Lower leg skin (tissue), 4 donors: ENCODE measurements around the gene CCNB2. TPM values are rescaled to one million over a fixed set of nuclear protein-coding genes. Genes with fewer than 3 reads are reported as not detected.

Source experiments
- DNase-seq, 2 donors: peaks; one replicate each; pipeline ENCODE4 v3.0.0-alpha.2; 2019; ENCODE audit warnings: low spot score in 2 of 2
- H3K4me3 ChIP-seq: fragments of 200-600 bp; sonication (generic); 2 replicates; pipeline ENCODE4 v1.5.1; 2017; ENCODE audit warnings: mild to moderate bottlenecking, low read depth; ENCODE audit not compliant: poor library complexity, severe bottlenecking
- POLR2A ChIP-seq, 2 donors: fragments of 450-650 bp; IDR thresholded peaks; one replicate each; pipeline ENCODE4 v1.6.1; 2016 to 2017; ENCODE audit warnings: antibody characterized with exemption in 2 of 2, mild to moderate bottlenecking in 1 of 2, moderate library complexity in 1 of 2
- WGBS, 2 donors: methylation state at CpG; one replicate each; pipeline ENCODE4 v1.1.5; 2018; 5-methylcytosine and 5-hydroxymethylcytosine counted together
- intact Hi-C: fragments of 100-400 bp; cut with DNase I; formaldehyde crosslinking; loops from one replicate; pipeline ENCODE4 v1.15.0; 2023; ENCODE audit warnings: low total_unique reads
- total RNA-seq, 4 donors: library from RNA; depleted of rRNA; stranded (reverse); fragments of >200 nt; gene quantifications; one replicate each; pipeline ENCODE4 v1.1.0, GENCODE V29; 2016
- TF ChIP-seq, protein P1 (sequence below), 3 donors: fragments of 450-650 bp; IDR thresholded peaks; one replicate each; pipeline ENCODE4 v1.5.1; 2016; ENCODE audit warnings: antibody characterized with exemption in 3 of 3, mild to moderate bottlenecking in 3 of 3, moderate library complexity in 2 of 3

The CCNB2 gene
- total RNA-seq, 4 donors from 2014 or later, result 3.3 to 7.6 (median 4.5) TPM

GRCh38 chr15:59105854-59106253, 908 bp downstream of the CCNB2 start:
- intact Hi-C loops, result loop anchor here (10.0 kb wide), 1 partner anchor 309 kb away; no protein-coding TSS in a partner anchor
- no peak for DNase-seq
- WGBS, 2 donors, result 22 to 23% methylated on average over 2 of the region's 2 CpGs
- H3K4me3 ChIP-seq, result peak overlapping the region; percentile 63
- TF ChIP-seq, protein P1, sequence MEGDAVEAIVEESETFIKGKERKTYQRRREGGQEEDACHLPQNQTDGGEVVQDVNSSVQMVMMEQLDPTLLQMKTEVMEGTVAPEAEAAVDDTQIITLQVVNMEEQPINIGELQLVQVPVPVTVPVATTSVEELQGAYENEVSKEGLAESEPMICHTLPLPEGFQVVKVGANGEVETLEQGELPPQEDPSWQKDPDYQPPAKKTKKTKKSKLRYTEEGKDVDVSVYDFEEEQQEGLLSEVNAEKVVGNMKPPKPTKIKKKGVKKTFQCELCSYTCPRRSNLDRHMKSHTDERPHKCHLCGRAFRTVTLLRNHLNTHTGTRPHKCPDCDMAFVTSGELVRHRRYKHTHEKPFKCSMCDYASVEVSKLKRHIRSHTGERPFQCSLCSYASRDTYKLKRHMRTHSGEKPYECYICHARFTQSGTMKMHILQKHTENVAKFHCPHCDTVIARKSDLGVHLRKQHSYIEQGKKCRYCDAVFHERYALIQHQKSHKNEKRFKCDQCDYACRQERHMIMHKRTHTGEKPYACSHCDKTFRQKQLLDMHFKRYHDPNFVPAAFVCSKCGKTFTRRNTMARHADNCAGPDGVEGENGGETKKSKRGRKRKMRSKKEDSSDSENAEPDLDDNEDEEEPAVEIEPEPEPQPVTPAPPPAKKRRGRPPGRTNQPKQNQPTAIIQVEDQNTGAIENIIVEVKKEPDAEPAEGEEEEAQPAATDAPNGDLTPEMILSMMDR (IDR thresholded peaks at IDR 0.05), result no peak
- no peak for TF ChIP-seq POLR2A (IDR thresholded peaks at IDR 0.05)

GRCh38 chr15:59111251-59111650, 6.3 kb downstream of the CCNB2 start:
- TF ChIP-seq POLR2A (IDR thresholded peaks at IDR 0.05), result no peak
- TF ChIP-seq, protein P1 (IDR thresholded peaks at IDR 0.05), result no peak
- no peak overlapping the region for H3K4me3 ChIP-seq
- WGBS, 2 donors, result 90 to 92% methylated on average over 4 of the region's 4 CpGs
- no peak for DNase-seq
- intact Hi-C loops, result no loop called here

- TF ChIP-seq POLR2A (IDR thresholded peaks at IDR 0.05), result no peak
- TF ChIP-seq, protein P1 (IDR thresholded peaks at IDR 0.05), result no peak
- intact Hi-C loops, result no loop called here
- 73 to 78% methylated on average over 2 of the region's 2 CpGs for WGBS, 2 donors
- no peak for DNase-seq
- H3K4me3 ChIP-seq, result no peak overlapping the region
These were observed 10.1 kb downstream of the CCNB2 start for GRCh38 chr15:59115047-59115446.

GRCh38 chr15:59116141-59116540, 11.2 kb downstream of the CCNB2 start:
- no peak for DNase-seq
- intact Hi-C loops, result no loop called here
- 97 to 100% methylated on average over 1 of the region's 1 CpG for WGBS, 2 donors
- TF ChIP-seq, protein P1 (IDR thresholded peaks at IDR 0.05), result no peak
- no peak for TF ChIP-seq POLR2A (IDR thresholded peaks at IDR 0.05)
- H3K4me3 ChIP-seq, result no peak overlapping the region

DNA sequence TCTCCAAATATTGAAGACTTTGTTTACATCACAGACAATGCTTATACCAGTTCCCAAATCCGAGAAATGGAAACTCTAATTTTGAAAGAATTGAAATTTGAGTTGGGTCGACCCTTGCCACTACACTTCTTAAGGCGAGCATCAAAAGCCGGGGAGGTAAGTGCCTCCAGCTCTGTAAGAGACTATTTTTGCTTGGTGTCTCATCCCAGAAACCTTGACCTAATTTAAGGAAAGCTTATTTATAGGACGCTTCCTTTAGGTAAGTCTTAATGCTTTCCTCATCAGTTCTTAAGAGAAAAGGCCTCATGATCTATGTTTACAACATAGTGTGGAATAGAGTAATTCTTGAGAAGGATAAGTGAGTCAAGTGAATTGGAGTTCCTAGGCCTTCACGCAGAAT, 11.8 kb downstream of the CCNB2 start:
- no peak for DNase-seq
- intact Hi-C loops, result no loop called here
- TF ChIP-seq, protein P1 (IDR thresholded peaks at IDR 0.05), result no peak
- TF ChIP-seq POLR2A (IDR thresholded peaks at IDR 0.05), result no peak
- no peak overlapping the region for H3K4me3 ChIP-seq
- 99% methylated on average over 6 of the region's 6 CpGs for WGBS, 2 donors

GRCh38 chr15:59119625-59120024, 14.7 kb downstream of the CCNB2 start:
- intact Hi-C loops, result no loop called here
- TF ChIP-seq POLR2A (IDR thresholded peaks at IDR 0.05), result no peak
- TF ChIP-seq, protein P1 (IDR thresholded peaks at IDR 0.05), result no peak
- DNase-seq, result no peak
- no peak overlapping the region for H3K4me3 ChIP-seq
- 92 to 97% methylated on average over 5 of the region's 5 CpGs for WGBS, 2 donors
